HEK293 (cell line): ENCODE data around the gene DNAJB5.

Source experiments
- YY1 ChIP-seq: fragments of 450-650 bp; formaldehyde crosslinking; IDR thresholded peaks from 2 replicates; pipeline ENCODE4 v1.5.1; 2018; ENCODE audit warnings: missing biosample characterization, missing genetic modification characterization
- ZBTB7A ChIP-seq: fragments of 450-650 bp; formaldehyde crosslinking; IDR thresholded peaks from 2 replicates; pipeline ENCODE4 v1.5.1; 2016; ENCODE audit warnings: low read depth, missing biosample characterization, missing genetic modification characterization
- ZNF121 ChIP-seq: fragments of 450-650 bp; formaldehyde crosslinking; IDR thresholded peaks from 2 replicates; pipeline ENCODE4 v1.5.1; 2016; ENCODE audit warnings: missing biosample characterization, missing genetic modification characterization
- ZNF366 ChIP-seq: fragments of 450-650 bp; formaldehyde crosslinking; conservative IDR thresholded peaks from 2 replicates; pipeline ENCODE4 v1.5.1; 2016; ENCODE audit warnings: missing biosample characterization, missing genetic modification characterization
- ZNF701 ChIP-seq: fragments of 450-650 bp; formaldehyde crosslinking; IDR thresholded peaks from 2 replicates; pipeline ENCODE4 v1.5.1; 2016; ENCODE audit warnings: missing biosample characterization, missing genetic modification characterization
- ZNF747 ChIP-seq: fragments of 450-650 bp; formaldehyde crosslinking; IDR thresholded peaks from 2 replicates; pipeline ENCODE4 v1.5.1; 2016; ENCODE audit warnings: missing biosample characterization, missing genetic modification characterization
- TF ChIP-seq, protein P1 (sequence below): fragments of 450-650 bp; formaldehyde crosslinking; IDR thresholded peaks from 2 replicates; pipeline ENCODE4 v1.5.1; 2016; ENCODE audit warnings: missing biosample characterization, missing genetic modification characterization
- TF ChIP-seq, protein P2 (sequence below): fragments of 450-650 bp; formaldehyde crosslinking; IDR thresholded peaks from 2 replicates; pipeline ENCODE4 v1.5.1; 2016; ENCODE audit warnings: missing biosample characterization, missing genetic modification characterization
- TF ChIP-seq, protein P3 (sequence below): sonication (generic); formaldehyde crosslinking; IDR thresholded peaks from 2 replicates; pipeline ENCODE4 v1.8.1; 2022; ENCODE audit warnings: mild to moderate bottlenecking, moderate library complexity, missing genetic modification reagents

DNA sequence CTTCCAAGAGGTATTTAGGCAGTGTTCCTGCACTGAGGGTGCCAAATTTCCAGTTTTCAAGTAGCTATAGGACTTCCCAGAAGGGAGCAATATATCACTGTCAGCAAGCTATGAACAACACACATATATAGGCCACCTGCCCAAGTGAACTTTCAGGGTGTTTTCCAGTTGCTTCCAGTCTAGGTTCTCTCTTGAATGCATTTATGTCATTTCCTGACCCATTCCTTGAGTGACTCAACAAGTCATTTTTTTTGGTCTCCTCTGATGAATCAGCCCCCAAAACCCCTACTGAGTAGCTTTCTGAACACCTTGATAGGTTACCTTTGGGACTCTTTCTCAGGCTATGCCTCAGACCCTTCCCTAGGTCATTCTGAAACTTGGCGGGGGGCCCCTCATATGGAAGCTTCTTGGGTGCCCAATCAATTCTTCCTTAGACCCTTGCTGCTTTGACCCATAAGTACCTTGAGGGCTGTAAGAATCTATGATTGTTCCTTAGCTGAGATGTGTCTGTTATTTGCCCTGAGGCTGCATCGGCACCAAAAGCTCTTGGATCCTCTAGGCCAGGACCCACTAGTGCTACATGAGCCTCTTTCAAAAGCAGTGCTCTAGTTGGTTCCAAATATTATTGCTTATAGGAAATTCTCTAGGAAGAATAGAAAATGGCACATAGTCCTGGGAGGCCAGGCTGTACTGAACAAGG lies 12.4 kb downstream of the DNAJB5 start:
- TF ChIP-seq ZNF701 (tag by site-specific recombination) (no peak), ZBTB7A (tag by site-specific recombination) (no peak), ZNF121 (tag by site-specific recombination) (no peak), YY1 (no peak), ZNF747 (tag by site-specific recombination) (no peak), ZNF366 (no peak)
- TF ChIP-seq, protein P1, sequence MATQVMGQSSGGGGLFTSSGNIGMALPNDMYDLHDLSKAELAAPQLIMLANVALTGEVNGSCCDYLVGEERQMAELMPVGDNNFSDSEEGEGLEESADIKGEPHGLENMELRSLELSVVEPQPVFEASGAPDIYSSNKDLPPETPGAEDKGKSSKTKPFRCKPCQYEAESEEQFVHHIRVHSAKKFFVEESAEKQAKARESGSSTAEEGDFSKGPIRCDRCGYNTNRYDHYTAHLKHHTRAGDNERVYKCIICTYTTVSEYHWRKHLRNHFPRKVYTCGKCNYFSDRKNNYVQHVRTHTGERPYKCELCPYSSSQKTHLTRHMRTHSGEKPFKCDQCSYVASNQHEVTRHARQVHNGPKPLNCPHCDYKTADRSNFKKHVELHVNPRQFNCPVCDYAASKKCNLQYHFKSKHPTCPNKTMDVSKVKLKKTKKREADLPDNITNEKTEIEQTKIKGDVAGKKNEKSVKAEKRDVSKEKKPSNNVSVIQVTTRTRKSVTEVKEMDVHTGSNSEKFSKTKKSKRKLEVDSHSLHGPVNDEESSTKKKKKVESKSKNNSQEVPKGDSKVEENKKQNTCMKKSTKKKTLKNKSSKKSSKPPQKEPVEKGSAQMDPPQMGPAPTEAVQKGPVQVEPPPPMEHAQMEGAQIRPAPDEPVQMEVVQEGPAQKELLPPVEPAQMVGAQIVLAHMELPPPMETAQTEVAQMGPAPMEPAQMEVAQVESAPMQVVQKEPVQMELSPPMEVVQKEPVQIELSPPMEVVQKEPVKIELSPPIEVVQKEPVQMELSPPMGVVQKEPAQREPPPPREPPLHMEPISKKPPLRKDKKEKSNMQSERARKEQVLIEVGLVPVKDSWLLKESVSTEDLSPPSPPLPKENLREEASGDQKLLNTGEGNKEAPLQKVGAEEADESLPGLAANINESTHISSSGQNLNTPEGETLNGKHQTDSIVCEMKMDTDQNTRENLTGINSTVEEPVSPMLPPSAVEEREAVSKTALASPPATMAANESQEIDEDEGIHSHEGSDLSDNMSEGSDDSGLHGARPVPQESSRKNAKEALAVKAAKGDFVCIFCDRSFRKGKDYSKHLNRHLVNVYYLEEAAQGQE (tag by site-specific recombination): no peak
- TF ChIP-seq, protein P2, sequence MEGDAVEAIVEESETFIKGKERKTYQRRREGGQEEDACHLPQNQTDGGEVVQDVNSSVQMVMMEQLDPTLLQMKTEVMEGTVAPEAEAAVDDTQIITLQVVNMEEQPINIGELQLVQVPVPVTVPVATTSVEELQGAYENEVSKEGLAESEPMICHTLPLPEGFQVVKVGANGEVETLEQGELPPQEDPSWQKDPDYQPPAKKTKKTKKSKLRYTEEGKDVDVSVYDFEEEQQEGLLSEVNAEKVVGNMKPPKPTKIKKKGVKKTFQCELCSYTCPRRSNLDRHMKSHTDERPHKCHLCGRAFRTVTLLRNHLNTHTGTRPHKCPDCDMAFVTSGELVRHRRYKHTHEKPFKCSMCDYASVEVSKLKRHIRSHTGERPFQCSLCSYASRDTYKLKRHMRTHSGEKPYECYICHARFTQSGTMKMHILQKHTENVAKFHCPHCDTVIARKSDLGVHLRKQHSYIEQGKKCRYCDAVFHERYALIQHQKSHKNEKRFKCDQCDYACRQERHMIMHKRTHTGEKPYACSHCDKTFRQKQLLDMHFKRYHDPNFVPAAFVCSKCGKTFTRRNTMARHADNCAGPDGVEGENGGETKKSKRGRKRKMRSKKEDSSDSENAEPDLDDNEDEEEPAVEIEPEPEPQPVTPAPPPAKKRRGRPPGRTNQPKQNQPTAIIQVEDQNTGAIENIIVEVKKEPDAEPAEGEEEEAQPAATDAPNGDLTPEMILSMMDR (tag by site-specific recombination): no peak
- TF ChIP-seq, protein P3, sequence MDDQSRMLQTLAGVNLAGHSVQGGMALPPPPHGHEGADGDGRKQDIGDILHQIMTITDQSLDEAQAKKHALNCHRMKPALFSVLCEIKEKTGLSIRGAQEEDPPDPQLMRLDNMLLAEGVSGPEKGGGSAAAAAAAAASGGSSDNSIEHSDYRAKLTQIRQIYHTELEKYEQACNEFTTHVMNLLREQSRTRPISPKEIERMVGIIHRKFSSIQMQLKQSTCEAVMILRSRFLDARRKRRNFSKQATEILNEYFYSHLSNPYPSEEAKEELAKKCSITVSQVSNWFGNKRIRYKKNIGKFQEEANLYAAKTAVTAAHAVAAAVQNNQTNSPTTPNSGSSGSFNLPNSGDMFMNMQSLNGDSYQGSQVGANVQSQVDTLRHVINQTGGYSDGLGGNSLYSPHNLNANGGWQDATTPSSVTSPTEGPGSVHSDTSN: no peak
